Hepatocyte (in vitro differentiated cells): Measurements from ENCODE around the gene MAPKBP1. TPM values are rescaled to one million over a fixed set of nuclear protein-coding genes. Genes with fewer than 3 reads are reported as not detected.
"Not testable (repeated sequence)": the region's sequence is repeated elsewhere in the genome, so short reads cannot be mapped to it uniquely, and the experiment has no call there.

Experiments used
- DNase-seq: peaks from one replicate; pipeline ENCODE4 v3.0.0-alpha.2; 2016; ENCODE audit warnings: low spot score
- H2AFZ ChIP-seq: fragments of 200-600 bp; sonication (generic); 2 replicates; pipeline ENCODE4 v1.6.0; 2016; ENCODE audit warnings: antibody characterized with exemption, mild to moderate bottlenecking
- H3K27ac ChIP-seq: fragments of 200-600 bp; sonication (generic); 2 replicates; pipeline ENCODE4 v1.5.1; 2016; ENCODE audit warnings: mild to moderate bottlenecking
- H3K27me3 ChIP-seq: fragments of 200-600 bp; sonication (generic); 2 replicates; pipeline ENCODE4 v1.6.1; 2016
- H3K36me3 ChIP-seq: fragments of 200-600 bp; sonication (generic); replicated peaks from 2 replicates; pipeline ENCODE4 v1.5.1; 2016; ENCODE audit warnings: low read depth; ENCODE audit not compliant: insufficient read depth
- H3K4me1 ChIP-seq: fragments of 200-600 bp; sonication (generic); 2 replicates; pipeline ENCODE4 v1.5.1; 2016; ENCODE audit warnings: mild to moderate bottlenecking, moderate library complexity; ENCODE audit not compliant: insufficient read depth
- H3K4me2 ChIP-seq: fragments of 200-600 bp; sonication (generic); 2 replicates; pipeline ENCODE4 v1.6.0; 2016
- H3K4me3 ChIP-seq: fragments of 200-600 bp; sonication (generic); 2 replicates; pipeline ENCODE4 v1.5.1; 2016; ENCODE audit warnings: mild to moderate bottlenecking
- H3K79me2 ChIP-seq: fragments of 200-600 bp; sonication (generic); 2 replicates; pipeline ENCODE4 v1.6.0; 2017; ENCODE audit warnings: mild to moderate bottlenecking
- H3K9me2 ChIP-seq: fragments of 200-600 bp; sonication (generic); replicated peaks from 2 replicates; pipeline ENCODE4 v1.6.0; 2017; ENCODE audit warnings: mild to moderate bottlenecking; ENCODE audit not compliant: insufficient read depth
- H3K9me3 ChIP-seq: fragments of 200-600 bp; sonication (generic); 2 replicates; pipeline ENCODE4 v1.5.1; 2016; ENCODE audit warnings: low read depth, mild to moderate bottlenecking
- H4K20me1 ChIP-seq: fragments of 200-600 bp; sonication (generic); 2 replicates; pipeline ENCODE4 v1.6.0; 2016; ENCODE audit warnings: mild to moderate bottlenecking; ENCODE audit not compliant: insufficient read depth, poor library complexity, severe bottlenecking
- EZH2 ChIP-seq: fragments of 200-600 bp; sonication (generic); IDR thresholded peaks from 2 replicates; pipeline ENCODE4 v1.6.1; 2016; ENCODE audit warnings: antibody characterized with exemption, mild to moderate bottlenecking, borderline replicate concordance
- EZH2phosphoT487 ChIP-seq: fragments of 200-600 bp; sonication (generic); IDR thresholded peaks from one replicate; pipeline ENCODE4 v1.6.1; 2018; ENCODE audit warnings: antibody characterized with exemption, mild to moderate bottlenecking, low read depth, moderate library complexity; ENCODE audit not compliant: unreplicated experiment, severe bottlenecking
- WGBS: methylation state at CpG from one replicate; pipeline ENCODE4 v1.1.6; 2016; ENCODE audit warnings: low lambda C conversion rate; ENCODE audit errors: missing lambda C conversion rate; 5-methylcytosine and 5-hydroxymethylcytosine counted together
- polyA plus RNA-seq: library from polyadenylated mRNA; unstranded; fragments of >200 nt; fragmentation: Nextera tagmentation; extraction: Ambion mirVana; gene quantifications from 2 replicates; pipeline ENCODE4 v1.2.1, GENCODE V29; 2016
- total RNA-seq: library from RNA; depleted of rRNA; stranded (reverse); fragments of >200 nt; gene quantifications from 2 replicates; pipeline ENCODE4 v1.2.3, GENCODE V29; 2014
- TF ChIP-seq, protein P1 (sequence below): fragments of 200-600 bp; sonication (generic); IDR thresholded peaks from 2 replicates; pipeline ENCODE4 v1.5.1; 2016; ENCODE audit warnings: antibody characterized with exemption, mild to moderate bottlenecking; ENCODE audit not compliant: poor library complexity

MAPKBP1 gene, protein sequence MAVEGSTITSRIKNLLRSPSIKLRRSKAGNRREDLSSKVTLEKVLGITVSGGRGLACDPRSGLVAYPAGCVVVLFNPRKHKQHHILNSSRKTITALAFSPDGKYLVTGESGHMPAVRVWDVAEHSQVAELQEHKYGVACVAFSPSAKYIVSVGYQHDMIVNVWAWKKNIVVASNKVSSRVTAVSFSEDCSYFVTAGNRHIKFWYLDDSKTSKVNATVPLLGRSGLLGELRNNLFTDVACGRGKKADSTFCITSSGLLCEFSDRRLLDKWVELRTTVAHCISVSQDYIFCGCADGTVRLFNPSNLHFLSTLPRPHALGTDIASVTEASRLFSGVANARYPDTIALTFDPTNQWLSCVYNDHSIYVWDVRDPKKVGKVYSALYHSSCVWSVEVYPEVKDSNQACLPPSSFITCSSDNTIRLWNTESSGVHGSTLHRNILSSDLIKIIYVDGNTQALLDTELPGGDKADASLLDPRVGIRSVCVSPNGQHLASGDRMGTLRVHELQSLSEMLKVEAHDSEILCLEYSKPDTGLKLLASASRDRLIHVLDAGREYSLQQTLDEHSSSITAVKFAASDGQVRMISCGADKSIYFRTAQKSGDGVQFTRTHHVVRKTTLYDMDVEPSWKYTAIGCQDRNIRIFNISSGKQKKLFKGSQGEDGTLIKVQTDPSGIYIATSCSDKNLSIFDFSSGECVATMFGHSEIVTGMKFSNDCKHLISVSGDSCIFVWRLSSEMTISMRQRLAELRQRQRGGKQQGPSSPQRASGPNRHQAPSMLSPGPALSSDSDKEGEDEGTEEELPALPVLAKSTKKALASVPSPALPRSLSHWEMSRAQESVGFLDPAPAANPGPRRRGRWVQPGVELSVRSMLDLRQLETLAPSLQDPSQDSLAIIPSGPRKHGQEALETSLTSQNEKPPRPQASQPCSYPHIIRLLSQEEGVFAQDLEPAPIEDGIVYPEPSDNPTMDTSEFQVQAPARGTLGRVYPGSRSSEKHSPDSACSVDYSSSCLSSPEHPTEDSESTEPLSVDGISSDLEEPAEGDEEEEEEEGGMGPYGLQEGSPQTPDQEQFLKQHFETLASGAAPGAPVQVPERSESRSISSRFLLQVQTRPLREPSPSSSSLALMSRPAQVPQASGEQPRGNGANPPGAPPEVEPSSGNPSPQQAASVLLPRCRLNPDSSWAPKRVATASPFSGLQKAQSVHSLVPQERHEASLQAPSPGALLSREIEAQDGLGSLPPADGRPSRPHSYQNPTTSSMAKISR (N-terminal part only)
- 19.9 and 24.5 TPM in 2 replicates for total RNA-seq
- polyA plus RNA-seq: 18.6 and 19.9 TPM in 2 replicates

DNA sequence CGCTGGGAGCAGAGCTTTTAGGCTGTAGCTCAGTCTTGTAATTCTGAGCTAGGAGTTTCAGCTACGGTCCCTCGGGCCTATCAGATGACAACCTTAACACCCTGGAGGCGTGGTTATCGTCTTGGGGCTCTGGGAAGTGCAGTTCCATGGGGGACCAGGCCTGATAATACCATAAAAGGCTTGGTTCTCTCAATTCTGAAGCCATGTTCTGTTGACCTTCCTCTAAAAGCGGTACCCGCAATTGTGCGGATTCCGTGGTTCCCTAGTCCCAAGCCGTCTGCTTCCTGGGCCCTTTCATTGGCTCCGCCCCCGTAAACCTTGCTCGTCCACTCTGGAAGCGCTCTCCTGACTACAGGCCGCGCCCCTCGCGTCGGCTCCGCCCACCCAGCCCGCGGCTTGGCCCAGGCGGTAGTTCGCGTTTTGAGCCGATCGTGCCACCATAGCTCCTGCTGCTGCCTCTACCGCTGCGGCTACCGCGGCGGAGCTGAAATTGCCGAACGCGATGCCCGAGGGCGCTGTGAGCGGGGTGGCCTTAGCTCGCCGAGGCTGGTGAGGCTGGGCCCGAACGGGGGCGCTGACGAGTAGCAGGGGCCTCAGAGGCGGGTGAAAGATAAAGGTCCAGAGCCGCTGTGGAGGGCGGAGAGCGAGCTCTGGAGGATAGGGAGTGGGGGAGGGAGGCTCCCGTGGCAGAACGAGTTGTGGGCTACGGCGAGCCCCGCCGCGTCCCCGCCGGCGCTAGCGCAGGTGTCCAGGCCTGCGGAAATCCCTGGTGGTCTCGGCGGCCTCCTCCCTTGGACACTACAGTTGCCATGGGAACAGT is at the start of gene MAPKBP1:
Gene MAPKBP1, plus strand, starts transcription at position 423 of the 820 bp plus-strand sequence. CDS start 792 bp downstream, outside the sequence.
- H3K4me1 ChIP-seq: peaks cover 22% of the 10 kb centered on the region
- no peaks in the 10 kb centered on the region for H4K20me1 ChIP-seq
- no peaks in the 10 kb centered on the region for H3K9me2 ChIP-seq
- peak within 1 kb of the TSS; percentile 48 for H2AFZ ChIP-seq
- no peaks in the 10 kb centered on the region for H3K36me3 ChIP-seq
- peaks cover 43% of the 10 kb centered on the region for H3K79me2 ChIP-seq
- peak within 1 kb of the TSS; percentile 77 for H3K4me2 ChIP-seq
- H3K27ac ChIP-seq: peak within 1 kb of the TSS; percentile 90
- DNase-seq: peak; percentile 99
- TF ChIP-seq, protein P1, sequence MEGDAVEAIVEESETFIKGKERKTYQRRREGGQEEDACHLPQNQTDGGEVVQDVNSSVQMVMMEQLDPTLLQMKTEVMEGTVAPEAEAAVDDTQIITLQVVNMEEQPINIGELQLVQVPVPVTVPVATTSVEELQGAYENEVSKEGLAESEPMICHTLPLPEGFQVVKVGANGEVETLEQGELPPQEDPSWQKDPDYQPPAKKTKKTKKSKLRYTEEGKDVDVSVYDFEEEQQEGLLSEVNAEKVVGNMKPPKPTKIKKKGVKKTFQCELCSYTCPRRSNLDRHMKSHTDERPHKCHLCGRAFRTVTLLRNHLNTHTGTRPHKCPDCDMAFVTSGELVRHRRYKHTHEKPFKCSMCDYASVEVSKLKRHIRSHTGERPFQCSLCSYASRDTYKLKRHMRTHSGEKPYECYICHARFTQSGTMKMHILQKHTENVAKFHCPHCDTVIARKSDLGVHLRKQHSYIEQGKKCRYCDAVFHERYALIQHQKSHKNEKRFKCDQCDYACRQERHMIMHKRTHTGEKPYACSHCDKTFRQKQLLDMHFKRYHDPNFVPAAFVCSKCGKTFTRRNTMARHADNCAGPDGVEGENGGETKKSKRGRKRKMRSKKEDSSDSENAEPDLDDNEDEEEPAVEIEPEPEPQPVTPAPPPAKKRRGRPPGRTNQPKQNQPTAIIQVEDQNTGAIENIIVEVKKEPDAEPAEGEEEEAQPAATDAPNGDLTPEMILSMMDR: peak; percentile 89
- no peak for TF ChIP-seq EZH2
- no peaks in the 10 kb centered on the region for H3K9me3 ChIP-seq
- no peaks in the 10 kb centered on the region for H3K27me3 ChIP-seq
- H3K4me3 ChIP-seq: peak within 1 kb of the TSS; percentile 62
- 1% methylated on average over 51 of the region's 62 CpGs for WGBS

DNA sequence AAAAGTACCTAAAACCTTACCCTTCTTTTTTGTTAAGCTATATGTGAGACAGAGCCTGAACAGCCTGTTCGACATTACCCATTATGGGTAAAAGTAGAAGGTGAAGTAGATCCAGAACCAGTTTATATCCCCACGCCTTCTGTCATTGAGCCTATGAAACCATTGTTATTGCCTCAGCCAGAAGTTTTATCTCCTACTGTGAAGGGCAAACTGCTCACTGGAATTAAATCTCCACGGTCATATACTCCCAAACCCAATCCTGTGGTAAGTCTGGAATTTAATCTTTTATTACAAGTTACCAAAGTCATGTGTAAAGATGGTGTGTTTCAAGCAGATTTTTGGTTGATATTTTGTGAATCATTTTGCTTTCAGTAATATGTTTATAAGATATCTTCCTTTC is 47.1 kb upstream of the MAPKBP1 start:
- no peaks in the 10 kb centered on the region for H4K20me1 ChIP-seq
- 83% methylated on average over 3 of the region's 3 CpGs for WGBS
- peaks cover 7% of the 10 kb centered on the region for H3K79me2 ChIP-seq
- H3K27me3 ChIP-seq: no peaks in the 10 kb centered on the region
- H2AFZ ChIP-seq: no peak overlapping the region
- H3K9me3 ChIP-seq: no peaks in the 10 kb centered on the region
- no peaks in the 10 kb centered on the region for H3K9me2 ChIP-seq
- no peaks in the 10 kb centered on the region for H3K36me3 ChIP-seq
- no peak for DNase-seq
- H3K4me1 ChIP-seq: no peaks in the 10 kb centered on the region
- no peak overlapping the region for H3K4me2 ChIP-seq
- TF ChIP-seq EZH2: no peak
- no peak for TF ChIP-seq EZH2phosphoT487
- TF ChIP-seq, protein P1: no peak
- H3K27ac ChIP-seq: no peak overlapping the region
- no peak overlapping the region for H3K4me3 ChIP-seq

GRCh38 chr15:41728061-41728460 is 46.2 kb upstream of the MAPKBP1 start:
- H3K36me3 ChIP-seq, H3K9me3 ChIP-seq: not testable (repeated sequence)

More at GRCh38 chr15:41728061-41728460, 46.2 kb upstream of the MAPKBP1 start:
- not testable (repeated sequence) for DNase-seq, H3K4me2 ChIP-seq, H3K4me3 ChIP-seq, H3K9me2 ChIP-seq, H4K20me1 ChIP-seq, H3K79me2 ChIP-seq, H3K4me1 ChIP-seq, H3K27ac ChIP-seq, H3K27me3 ChIP-seq, H2AFZ ChIP-seq
- WGBS: 95% methylated on average over 10 of the region's 11 CpGs
